Retina (tissue), 1 donor: ENCODE measurements around the gene PRKCQ.

Experiments
- DNase-seq: peaks from one replicate; pipeline ENCODE4 v3.0.0-alpha.2; 2016

PRKCQ gene

DNA sequence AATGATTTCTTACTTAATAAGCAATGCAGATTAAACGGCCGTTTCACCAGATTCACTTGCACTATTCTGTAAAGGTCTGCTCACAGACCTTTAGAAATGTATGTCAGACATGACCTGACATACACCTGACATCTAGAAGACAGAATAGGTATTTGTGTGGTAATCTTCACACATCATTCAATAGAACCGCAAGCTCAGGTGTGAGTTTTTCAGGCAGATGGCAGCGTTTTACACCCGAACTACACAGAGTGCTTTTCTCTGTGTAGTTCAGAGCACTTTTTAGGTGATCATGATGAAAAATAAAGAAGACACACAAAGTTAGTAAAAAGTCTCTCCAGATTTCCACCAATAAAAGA, 63.2 kb downstream of the PRKCQ start:
- DNase-seq, result no peak

DNA sequence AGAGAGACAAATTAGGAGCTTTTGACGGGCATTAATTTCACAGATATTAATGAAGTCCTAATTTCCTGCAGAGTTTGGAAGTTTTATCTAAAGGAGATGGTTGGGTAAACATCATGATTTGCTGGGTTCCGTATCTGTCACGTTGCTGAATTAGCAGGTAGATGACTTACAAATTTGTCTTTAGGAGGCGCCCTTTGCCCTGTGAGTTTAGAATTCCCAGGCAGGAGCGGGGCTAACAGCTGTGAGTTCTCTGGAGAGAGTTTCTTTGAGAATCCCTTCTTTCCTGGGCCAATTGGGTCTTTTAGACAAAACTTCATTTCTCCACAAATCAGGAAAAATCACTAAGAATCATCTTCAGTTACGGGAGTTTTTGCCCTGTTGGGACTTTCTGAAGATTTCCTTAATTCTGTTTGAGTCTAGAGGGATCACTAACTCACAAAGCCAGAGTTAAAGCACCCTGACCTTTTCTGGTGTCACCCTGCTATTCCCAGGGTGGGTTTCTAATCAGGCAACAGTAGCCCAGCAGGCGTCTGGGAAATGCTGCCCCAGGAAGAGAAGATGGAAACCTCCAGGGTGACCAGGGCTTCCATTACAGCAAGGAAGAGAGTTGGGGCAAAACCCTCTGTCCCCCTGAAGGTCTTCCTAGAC, 63.7 kb downstream of the PRKCQ start:
- DNase-seq, result no peak

DNA sequence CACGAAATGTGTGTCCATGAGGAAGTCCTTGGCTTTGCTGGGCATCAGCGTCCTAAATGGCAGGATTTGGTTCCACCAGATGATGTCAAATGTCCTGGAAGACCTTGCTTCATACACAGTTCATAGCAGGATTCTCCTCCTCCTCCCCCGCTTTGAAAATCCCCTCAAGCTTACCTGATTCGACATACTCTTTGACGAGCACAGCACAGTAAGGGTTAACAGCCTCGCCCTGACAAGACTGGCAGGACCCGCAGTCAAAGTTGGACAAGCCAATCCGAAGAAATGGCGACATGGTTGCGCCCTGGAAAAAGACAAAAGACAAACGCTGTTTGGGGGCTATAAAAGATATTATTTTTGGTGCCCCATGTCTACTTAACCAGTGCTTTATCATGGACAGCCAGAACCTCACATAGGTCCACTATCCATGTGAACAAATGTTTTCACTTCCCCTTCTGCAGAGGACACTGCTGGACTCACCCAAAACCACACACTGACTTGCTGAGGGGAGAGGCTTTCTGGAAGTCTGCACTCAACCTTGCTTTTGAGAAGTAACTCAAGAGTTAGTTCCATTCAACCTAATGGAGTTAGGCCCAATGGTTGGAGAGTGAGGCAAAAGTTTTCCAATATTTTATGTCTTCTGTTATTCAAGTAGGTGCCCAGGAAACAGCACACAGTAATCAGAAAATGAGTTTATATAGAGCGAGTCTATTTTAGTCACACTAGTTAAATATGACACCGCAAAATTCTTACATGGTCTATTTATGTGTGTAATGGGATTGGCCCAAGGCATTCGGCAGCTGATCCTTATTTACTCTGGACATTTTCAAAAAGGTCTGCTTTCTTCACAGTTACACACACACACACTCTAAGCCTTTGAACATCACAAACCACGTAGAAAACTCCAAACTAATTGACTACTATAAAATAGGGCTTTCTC, 65.0 kb downstream of the PRKCQ start:
- DNase-seq, result no peak

DNA sequence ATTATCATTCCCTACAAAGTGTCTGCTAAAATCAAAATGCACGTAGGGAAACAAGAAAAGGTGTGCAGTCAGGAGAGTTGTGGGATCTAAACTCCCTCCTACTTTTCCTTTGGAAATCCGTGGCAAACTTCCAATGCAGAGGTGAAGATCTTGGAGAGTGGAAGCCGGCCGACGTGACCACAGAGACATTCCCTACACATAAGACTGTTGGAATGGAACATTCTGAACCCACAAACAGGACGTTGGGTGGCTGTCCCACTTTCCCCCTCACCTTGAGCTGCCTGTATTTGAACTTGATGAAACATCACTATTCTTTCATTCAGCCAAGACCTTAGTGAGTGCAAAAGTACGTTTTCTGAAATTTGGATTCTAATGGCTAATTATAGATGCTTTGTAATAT, 65.9 kb downstream of the PRKCQ start:
- DNase-seq, result no peak

DNA sequence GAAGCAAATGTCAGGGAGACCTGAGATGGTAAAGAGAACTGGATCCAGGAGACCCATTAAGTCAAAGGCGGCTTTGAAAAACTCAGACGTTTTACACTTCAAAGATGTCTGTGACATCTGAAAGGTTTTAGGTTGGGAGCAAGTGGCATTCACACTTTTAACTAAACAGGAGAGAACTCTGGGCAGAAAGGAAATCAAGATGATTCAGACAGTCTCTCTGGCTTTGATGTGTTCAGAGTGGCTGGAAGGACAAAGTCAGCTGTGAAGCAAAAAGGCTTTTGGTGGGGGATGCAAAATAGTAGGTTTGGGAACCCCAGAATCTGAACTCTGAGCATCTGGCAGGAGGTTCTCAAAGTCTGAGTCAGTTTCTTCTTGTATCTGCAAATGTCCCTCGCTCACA, 66.6 kb downstream of the PRKCQ start:
- no peak for DNase-seq

- no peak for DNase-seq
These were observed 67.9 kb downstream of the PRKCQ start for GRCh38 chr10:6512182-6512581.

DNA sequence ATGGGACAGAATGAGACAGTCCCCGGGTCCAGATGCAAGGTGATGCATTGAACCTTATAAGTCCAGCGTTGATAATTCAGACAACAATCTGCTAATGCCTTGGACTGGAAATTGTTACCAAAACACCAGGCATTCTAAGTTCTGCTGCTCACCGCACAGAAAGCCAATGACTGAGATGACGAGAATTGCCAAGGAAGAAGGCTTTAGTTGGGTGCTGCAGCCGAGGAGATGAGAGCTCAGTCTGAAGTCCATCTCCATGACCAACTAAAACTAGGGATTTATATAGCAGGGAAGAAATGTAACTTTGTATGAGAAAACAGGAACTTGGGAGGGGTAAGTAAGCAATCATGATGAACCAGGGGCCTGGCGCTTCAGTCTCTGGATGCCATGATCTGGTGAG, 68.7 kb downstream of the PRKCQ start:
- no peak for DNase-seq

GRCh38 chr10:6507311-6507710, 72.8 kb downstream of the PRKCQ start:
- no peak for DNase-seq

- DNase-seq, result no peak
These were observed 74.8 kb downstream of the PRKCQ start for GRCh38 chr10:6505300-6505699.

- DNase-seq, result no peak
These were observed 75.8 kb downstream of the PRKCQ start for GRCh38 chr10:6504296-6504695.

DNA sequence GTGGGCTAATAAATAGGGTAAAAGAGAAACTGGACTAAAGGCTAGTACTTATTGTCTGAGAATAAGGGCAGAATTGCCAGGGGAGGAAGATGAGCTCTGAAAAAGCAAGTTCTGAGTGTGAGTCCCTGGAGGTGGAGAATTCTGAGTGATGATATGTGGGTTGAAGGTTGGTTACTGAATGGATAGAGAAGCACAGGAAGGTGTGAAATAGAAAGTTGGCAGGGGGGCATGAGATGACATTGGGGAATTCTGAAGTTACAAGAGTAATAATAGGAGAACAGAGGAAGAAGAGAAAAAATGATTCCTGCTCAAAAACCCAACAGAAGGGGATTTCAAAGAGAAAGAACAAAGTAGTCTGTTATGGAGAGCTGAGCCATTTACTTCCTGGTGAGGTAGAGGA, 76.9 kb downstream of the PRKCQ start:
- no peak for DNase-seq

DNA sequence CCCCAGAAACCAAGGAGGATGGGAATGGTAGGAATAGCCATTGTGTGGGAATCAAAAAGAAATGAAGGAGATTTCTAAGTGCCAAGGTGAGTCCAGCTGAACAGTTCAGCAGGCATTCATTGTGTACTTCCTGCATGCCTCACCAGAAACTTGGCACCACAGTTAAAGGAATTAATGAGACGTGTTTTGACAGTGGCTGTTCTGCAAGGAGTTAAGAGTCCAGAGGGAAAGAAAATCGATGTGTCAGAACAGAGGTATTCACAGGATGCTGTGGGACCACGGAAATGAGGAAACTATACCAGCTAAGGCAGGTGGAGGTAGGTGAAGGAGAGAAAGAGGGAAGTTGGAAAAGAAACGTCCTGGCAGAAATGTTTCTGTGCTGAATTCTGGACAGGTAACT, 78.1 kb downstream of the PRKCQ start:
- DNase-seq, result no peak

GRCh38 chr10:6499974-6500373, 80.1 kb downstream of the PRKCQ start:
- DNase-seq, result no peak

DNA sequence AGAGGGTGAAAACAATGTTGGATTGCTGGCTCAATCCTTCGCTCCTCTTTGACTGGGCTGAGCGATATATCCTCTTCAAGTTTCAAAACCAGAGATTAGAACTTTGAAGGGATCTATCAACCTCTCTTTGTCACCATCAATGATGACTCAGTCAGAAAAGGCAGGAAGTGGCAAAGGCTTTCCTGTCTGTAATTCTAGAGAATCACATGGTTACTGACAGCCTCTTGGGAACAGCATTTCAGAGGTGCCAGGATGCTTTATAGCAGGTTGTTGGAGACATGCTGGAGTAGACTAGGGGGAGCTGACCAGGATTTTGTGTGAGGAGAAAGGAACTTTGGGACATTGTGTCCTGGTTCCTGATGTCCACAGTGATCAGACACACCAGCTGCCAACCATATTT, 81.3 kb downstream of the PRKCQ start:
- DNase-seq, result no peak

- peak; percentile 33 for DNase-seq
These were observed 82.5 kb downstream of the PRKCQ start for GRCh38 chr10:6497620-6498019.

DNA sequence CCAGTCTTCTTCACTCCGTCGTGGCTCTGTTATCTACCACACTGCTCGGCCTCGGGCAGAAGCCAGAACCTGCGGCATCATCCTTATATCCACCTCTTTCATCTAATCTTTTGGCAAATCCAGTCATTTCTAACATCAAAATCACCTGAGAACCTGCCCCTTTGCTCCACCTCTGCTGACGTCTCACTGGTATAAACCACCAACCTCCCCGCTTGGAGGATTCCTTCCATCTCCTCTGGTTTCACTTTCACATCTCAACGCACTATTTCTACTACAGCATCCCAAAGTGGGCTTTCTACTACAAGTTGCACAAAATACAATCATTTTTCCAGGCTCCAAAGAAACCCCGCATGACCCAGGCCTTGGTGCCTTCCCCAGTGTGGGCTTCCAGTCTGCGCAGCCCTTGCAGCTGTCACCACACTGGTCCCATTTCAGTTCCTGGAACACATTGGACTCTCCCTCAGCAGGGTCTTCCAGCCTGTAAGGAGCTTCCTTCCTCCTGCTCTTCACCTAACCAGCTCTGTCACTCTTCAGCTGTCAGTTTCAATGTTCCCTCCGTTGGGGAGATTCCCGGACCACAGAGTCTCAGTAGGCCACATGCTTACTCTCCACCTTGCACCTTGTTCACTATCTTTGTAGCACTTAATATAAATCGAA, 85.0 kb downstream of the PRKCQ start:
- no peak for DNase-seq

GRCh38 chr10:6494442-6494819, 85.6 kb downstream of the PRKCQ start:
- no peak for DNase-seq

- no peak for DNase-seq
These were observed 86.3 kb downstream of the PRKCQ start for GRCh38 chr10:6493521-6494441.

- no peak for DNase-seq
These were observed 87.2 kb downstream of the PRKCQ start for GRCh38 chr10:6492896-6493295.

DNA sequence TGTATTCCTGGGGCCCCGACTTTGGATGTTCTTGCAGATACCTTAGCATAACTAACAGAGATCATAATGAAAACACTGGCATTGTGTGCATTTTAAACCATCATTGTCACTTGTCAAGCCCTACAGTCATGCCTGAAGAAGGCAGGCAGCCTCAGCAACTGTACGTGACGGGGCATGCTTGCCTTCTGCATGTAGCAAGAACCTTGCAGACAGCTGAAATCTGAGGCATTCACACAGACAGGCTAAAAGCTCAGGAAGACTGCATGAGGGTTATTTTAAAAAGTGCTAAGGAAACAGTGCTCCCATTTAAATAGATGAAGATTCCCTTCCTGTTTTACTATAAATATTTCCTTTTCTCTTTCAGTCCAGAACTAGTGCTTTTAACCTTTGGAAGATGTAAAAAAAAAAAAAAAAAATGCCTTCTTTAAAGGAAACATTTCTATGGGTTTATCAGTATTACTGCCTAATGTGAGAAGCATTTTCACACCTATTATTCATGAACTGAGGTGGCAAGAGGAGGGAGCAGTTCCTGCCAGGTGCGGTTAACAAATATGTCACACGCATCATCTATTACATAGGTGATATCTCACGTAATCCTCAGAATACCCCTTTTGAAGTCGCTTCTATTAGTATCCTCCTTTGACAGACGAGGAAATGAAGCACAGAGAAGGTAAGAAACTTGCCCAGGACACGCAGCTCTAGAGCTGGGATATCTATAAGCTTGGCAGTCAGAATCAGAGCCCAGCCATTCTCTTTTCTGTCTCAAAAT, 88.1 kb downstream of the PRKCQ start:
- no peak for DNase-seq

GRCh38 chr10:6490614-6491013, 89.5 kb downstream of the PRKCQ start:
- no peak for DNase-seq

DNA sequence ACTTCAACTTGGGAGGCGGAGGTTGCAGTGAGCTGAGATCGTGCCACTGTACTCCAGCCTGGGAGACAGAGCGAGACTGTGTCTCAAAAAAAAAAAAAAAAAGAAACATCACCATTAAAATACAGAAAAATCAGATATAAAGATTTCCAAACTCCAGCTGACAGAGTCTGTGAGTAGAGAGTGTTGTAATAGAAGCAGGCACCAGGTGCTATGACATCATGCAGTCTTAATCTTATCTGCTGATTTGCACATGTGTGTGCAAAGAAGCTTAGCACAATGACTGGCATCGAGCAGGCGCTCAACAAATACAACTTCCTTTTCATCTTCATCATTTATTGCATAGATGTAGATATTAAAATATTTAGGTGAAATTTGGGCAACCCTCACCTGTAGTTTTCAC, 92.2 kb downstream of the PRKCQ start:
- no peak for DNase-seq
